ENCODE results near the gene FAM171A1. TPM values are rescaled to one million over a fixed set of nuclear protein-coding genes. Genes with fewer than 3 reads are reported as not detected.
"Not testable (repeated sequence)": the region's sequence is repeated elsewhere in the genome, so short reads cannot be mapped to it uniquely, and the experiment has no call there.

The FAM171A1 gene
- total RNA-seq, 2 donors from 2014 or later, result 2.7 to 8.0 TPM

GRCh38 chr10:15315286-15315685 lies 55.8 kb downstream of the FAM171A1 start:
- Mint-ChIP-seq H3K36me3 (ENCODE audit: low read depth) (no peaks in the 10 kb centered on the region), H3K4me3 (no peak overlapping the region), H3K27me3 (no peaks in the 10 kb centered on the region), H3K4me1 (peaks cover 7% of the 10 kb centered on the region), H3K27ac (no peak overlapping the region)
- no peak for DNase-seq
- ATAC-seq, result no peak
- no peaks in the 10 kb centered on the region for H3K9me3 ChIP-seq (ENCODE audit: control insufficient read depth, low read length, poor library complexity, severe bottlenecking)

GRCh38 chr10:15314482-15315045 lies 56.5 kb downstream of the FAM171A1 start:
- no peak overlapping the region for H3K27ac Mint-ChIP-seq
- ATAC-seq (no peak), DNase-seq (no peak)
- no peaks in the 10 kb centered on the region for H3K27me3 Mint-ChIP-seq
- H3K4me1 Mint-ChIP-seq, result peaks cover 7% of the 10 kb centered on the region
- no peak overlapping the region for H3K4me3 Mint-ChIP-seq
- no peaks in the 10 kb centered on the region for H3K9me3 ChIP-seq (ENCODE audit: control insufficient read depth, low read length, poor library complexity, severe bottlenecking)
- no peaks in the 10 kb centered on the region for H3K36me3 Mint-ChIP-seq (ENCODE audit: low read depth)

DNA sequence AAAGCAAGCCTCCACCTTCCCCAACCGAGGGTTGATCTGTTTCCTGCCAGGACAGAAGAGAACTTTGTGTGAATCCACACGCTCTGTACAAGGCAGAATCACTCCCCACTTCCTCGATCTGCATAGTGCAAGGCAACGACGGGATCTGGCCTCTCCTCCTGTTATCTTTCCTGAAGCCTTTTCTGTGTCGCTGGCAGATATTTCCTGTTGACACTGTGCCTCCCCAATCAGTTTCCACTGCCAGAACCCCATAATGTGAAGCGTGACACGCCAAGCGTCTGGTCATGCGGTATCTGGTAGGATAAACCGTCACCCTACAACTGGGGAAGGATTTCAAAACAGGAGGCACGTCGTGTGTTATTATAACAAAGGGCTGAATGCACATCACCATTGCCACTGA lies 57.2 kb downstream of the FAM171A1 start:
- Mint-ChIP-seq H3K27me3 (no peaks in the 10 kb centered on the region), H3K4me1 (peaks cover 7% of the 10 kb centered on the region), H3K4me3 (no peak overlapping the region), H3K36me3 (ENCODE audit: low read depth) (no peaks in the 10 kb centered on the region), H3K27ac (no peak overlapping the region)
- DNase-seq, result no peak
- H3K9me3 ChIP-seq (ENCODE audit: control insufficient read depth, low read length, poor library complexity, severe bottlenecking), result no peaks in the 10 kb centered on the region
- no peak for ATAC-seq

DNA sequence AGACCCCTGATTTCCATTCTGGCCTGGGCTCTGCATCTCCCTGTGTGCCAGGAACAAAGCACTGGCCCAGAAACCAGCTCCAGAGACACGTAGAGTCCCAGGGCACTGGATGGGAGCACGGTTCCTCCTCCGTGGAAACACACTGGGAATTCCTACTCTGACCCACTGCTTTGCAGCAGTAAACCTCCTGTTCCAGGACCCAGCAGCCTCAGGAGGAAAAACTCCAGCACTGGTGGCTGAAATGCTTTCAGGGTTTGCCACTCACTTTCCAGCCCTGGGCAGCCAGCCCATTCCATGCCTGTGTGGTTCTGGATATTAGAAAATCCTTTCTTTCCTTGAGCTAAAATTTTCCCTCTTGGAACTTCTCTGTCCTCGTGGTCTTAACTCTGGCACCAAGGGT lies 58.0 kb downstream of the FAM171A1 start:
- peak overlapping the region; percentile 41 for H3K4me3 Mint-ChIP-seq
- no peaks in the 10 kb centered on the region for H3K36me3 Mint-ChIP-seq (ENCODE audit: low read depth)
- H3K27ac Mint-ChIP-seq, result no peak overlapping the region
- H3K9me3 ChIP-seq (ENCODE audit: control insufficient read depth, low read length, poor library complexity, severe bottlenecking), result no peaks in the 10 kb centered on the region
- peaks cover 7% of the 10 kb centered on the region for H3K4me1 Mint-ChIP-seq
- ATAC-seq, result no peak
- DNase-seq, result no peak
- H3K27me3 Mint-ChIP-seq, result no peaks in the 10 kb centered on the region

DNA sequence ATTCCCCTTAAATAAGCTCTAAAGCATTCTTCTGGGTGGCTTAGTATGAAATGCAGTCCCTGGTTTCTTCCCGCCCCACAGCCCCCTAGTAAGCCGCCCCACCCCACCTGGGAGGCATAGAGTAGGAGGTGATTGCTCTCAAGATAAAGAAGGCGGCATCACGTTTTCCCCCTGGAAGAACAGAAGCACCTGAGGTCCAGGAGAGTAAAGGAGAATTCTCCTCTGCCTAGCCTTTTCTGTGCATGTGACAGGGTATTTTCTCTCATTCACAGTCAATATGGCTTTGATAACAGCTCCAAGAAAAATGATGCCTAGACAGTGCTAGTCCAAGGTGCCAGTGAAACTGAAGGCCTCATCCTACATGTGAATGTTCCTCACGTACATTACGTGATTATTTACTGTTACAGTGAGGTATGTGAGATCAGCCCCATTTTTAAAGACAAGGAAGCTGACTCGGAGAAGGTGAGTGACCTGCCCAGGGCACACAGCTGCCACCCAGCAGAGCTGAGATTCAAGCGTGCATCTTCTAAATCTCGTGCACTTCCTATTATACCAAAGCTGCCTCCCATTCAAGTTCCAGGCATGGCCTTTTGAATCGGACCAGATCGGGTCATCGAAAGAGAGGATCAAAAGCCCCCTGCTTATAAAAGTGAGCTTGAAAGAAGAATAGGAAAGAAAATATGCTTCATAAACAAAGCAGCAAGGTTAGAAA lies 59.4 kb downstream of the FAM171A1 start:
- no peak for ATAC-seq
- H3K4me1 Mint-ChIP-seq, result peaks cover 5% of the 10 kb centered on the region
- no peak overlapping the region for H3K27ac Mint-ChIP-seq
- no peaks in the 10 kb centered on the region for H3K36me3 Mint-ChIP-seq (ENCODE audit: low read depth)
- DNase-seq, result no peak
- no peaks in the 10 kb centered on the region for H3K27me3 Mint-ChIP-seq
- no peak overlapping the region for H3K4me3 Mint-ChIP-seq
- H3K9me3 ChIP-seq (ENCODE audit: control insufficient read depth, low read length, poor library complexity, severe bottlenecking), result no peaks in the 10 kb centered on the region

- no peaks in the 10 kb centered on the region for H3K9me3 ChIP-seq (ENCODE audit: control insufficient read depth, low read length, poor library complexity, severe bottlenecking)
- Mint-ChIP-seq H3K4me1 (peaks cover 5% of the 10 kb centered on the region), H3K36me3 (ENCODE audit: low read depth) (no peaks in the 10 kb centered on the region), H3K4me3 (no peak overlapping the region), H3K27me3 (no peaks in the 10 kb centered on the region), H3K27ac (no peak overlapping the region)
- ATAC-seq (no peak), DNase-seq (no peak)
Observed at GRCh38 chr10:15310776-15311568, 60.1 kb downstream of the FAM171A1 start.

DNA sequence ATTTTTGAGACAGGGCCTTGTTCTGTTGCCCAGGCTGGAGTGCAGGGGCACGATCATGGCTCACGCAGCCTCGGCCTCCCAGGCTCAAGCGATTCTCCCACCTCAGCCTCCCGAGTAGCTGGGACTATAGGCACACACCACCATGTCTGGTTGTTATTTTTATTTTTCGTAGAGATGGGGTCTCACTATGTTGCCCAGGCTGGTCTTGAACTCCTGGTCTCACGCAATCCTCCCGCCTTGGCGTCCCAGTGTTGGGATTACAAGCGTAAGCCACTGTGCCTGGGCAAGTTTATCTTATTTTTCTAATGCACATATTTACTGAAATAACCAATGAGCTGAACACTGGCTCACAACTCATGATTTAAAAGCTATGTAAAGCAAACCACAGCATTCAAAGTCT lies 61.9 kb downstream of the FAM171A1 start:
- H3K27me3 Mint-ChIP-seq, result no peaks in the 10 kb centered on the region
- no peaks in the 10 kb centered on the region for H3K36me3 Mint-ChIP-seq (ENCODE audit: low read depth)
- no peak for ATAC-seq
- DNase-seq, result no peak
- H3K4me3 Mint-ChIP-seq, result no peak overlapping the region
- no peaks in the 10 kb centered on the region for H3K9me3 ChIP-seq (ENCODE audit: control insufficient read depth, low read length, poor library complexity, severe bottlenecking)
- no peak overlapping the region for H3K27ac Mint-ChIP-seq
- H3K4me1 Mint-ChIP-seq, result peaks cover 8% of the 10 kb centered on the region

DNA sequence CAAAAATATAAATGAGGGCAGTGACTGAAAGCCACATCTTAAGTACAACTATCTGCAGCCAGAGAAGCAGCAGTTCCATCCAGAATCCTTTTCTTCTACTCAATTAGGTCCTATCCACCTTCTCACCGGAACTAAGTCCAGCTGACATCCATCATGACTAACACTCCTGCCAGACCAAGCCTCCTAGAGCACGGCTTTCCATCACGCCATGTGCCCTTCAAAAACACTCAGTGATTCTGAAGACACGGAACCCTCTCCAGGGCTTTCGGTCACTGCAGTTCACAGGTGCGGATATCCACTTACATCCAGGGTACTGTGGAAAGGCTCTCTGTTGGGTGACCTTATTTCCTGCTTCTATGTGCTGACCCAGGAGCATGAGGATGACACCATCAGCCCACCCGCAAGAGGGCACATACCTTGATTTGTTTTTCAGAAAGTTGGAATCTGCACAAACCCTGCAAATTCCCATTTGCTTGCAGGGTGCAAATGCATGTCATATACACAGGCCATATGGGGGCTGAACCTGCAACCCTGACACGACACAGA lies 64.3 kb downstream of the FAM171A1 start:
- DNase-seq (no peak), ATAC-seq (no peak)
- H3K9me3 ChIP-seq (ENCODE audit: control insufficient read depth, low read length, poor library complexity, severe bottlenecking), result no peaks in the 10 kb centered on the region
- H3K36me3 Mint-ChIP-seq (ENCODE audit: low read depth), result no peaks in the 10 kb centered on the region
- no peaks in the 10 kb centered on the region for H3K27me3 Mint-ChIP-seq
- no peak overlapping the region for H3K27ac Mint-ChIP-seq
- no peak overlapping the region for H3K4me3 Mint-ChIP-seq
- peaks cover 5% of the 10 kb centered on the region for H3K4me1 Mint-ChIP-seq

GRCh38 chr10:15305634-15306033 lies 65.5 kb downstream of the FAM171A1 start:
- no peaks in the 10 kb centered on the region for H3K27me3 Mint-ChIP-seq
- no peak overlapping the region for H3K4me3 Mint-ChIP-seq
- DNase-seq (no peak), ATAC-seq (no peak)
- no peaks in the 10 kb centered on the region for H3K9me3 ChIP-seq (ENCODE audit: control insufficient read depth, low read length, poor library complexity, severe bottlenecking)
- no peak overlapping the region for H3K27ac Mint-ChIP-seq
- peaks cover 5% of the 10 kb centered on the region for H3K4me1 Mint-ChIP-seq
- H3K36me3 Mint-ChIP-seq (ENCODE audit: low read depth), result no peaks in the 10 kb centered on the region

- Mint-ChIP-seq H3K36me3 (ENCODE audit: low read depth) (no peaks in the 10 kb centered on the region), H3K4me3 (no peak overlapping the region), H3K27ac (no peak overlapping the region), H3K27me3 (no peaks in the 10 kb centered on the region), H3K4me1 (peaks cover 5% of the 10 kb centered on the region)
- no peaks in the 10 kb centered on the region for H3K9me3 ChIP-seq (ENCODE audit: control insufficient read depth, low read length, poor library complexity, severe bottlenecking)
- ATAC-seq (no peak), DNase-seq (no peak)
Observed at GRCh38 chr10:15305161-15305560, 65.9 kb downstream of the FAM171A1 start.

DNA sequence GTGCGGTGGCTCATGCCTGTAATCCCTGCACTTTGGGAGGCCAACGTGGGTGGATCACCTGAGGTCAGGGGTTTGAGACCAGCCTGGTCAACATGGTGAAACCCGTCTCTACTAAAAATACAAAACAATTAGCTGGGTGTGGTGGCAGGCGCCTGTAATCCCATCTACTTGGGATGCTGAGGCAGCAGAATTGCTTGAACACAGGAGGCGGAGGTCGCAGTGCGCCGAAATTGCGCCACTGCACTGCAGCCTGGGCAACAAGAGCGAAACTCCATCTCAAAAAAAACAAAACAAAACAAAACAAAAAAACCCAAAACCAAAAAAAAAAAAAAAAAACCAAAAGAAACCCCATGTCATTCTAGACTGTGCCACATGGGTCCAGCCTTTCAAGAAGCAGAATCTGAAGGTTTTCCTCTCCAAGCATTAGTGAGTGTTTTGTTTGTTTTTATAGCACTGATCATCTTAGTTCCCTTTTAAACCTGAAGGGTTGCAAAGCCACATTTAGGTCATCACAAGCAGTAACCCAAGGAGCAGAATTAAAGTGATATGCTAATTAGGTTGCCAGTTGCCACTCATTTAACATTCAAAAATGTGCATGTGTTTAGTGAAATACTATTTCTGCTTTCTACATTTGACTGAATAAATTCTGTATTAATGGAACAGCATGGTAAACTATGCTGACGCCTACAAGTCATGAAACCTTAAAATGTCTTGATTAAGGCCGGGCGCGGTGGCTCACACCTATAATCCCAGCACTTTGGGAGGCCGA lies 68.7 kb downstream of the FAM171A1 start:
- not testable (repeated sequence) for H3K9me3 ChIP-seq (ENCODE audit: control insufficient read depth, low read length, poor library complexity, severe bottlenecking); H3K4me3 Mint-ChIP-seq; H3K4me1 Mint-ChIP-seq; DNase-seq; H3K27ac Mint-ChIP-seq; ATAC-seq; H3K27me3 Mint-ChIP-seq; H3K36me3 Mint-ChIP-seq (ENCODE audit: low read depth)

GRCh38 chr10:15300697-15301096 lies 70.4 kb downstream of the FAM171A1 start:
- peaks cover 5% of the 10 kb centered on the region for H3K4me1 Mint-ChIP-seq
- no peak for DNase-seq
- no peaks in the 10 kb centered on the region for H3K27me3 Mint-ChIP-seq
- H3K4me3 Mint-ChIP-seq, result no peak overlapping the region
- ATAC-seq, result no peak
- no peaks in the 10 kb centered on the region for H3K36me3 Mint-ChIP-seq (ENCODE audit: low read depth)
- no peaks in the 10 kb centered on the region for H3K9me3 ChIP-seq (ENCODE audit: control insufficient read depth, low read length, poor library complexity, severe bottlenecking)
- H3K27ac Mint-ChIP-seq, result no peak overlapping the region

DNA sequence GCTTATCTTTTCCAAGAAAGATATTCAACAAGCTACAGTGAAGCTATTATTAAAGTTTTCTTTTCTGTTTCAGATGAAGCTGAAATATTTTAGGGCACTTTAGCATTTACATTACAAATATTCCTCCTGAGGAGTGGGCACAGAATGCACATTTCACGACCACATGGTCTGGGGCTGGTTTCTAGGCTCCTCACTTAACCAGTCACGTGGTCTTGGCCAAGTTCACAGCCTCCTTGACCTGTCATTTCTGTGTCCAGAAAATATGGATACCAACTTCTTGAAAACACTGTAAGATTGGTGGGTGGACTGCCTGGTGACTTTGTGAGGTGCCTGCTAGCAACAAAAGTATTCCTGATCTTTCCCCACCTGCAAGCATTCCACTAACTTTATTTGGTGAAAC lies 70.9 kb downstream of the FAM171A1 start:
- Mint-ChIP-seq H3K27ac (no peak overlapping the region), H3K4me3 (no peak overlapping the region), H3K36me3 (ENCODE audit: low read depth) (no peaks in the 10 kb centered on the region), H3K4me1 (peaks cover 9% of the 10 kb centered on the region), H3K27me3 (no peaks in the 10 kb centered on the region)
- no peak for DNase-seq
- ATAC-seq, result no peak
- no peaks in the 10 kb centered on the region for H3K9me3 ChIP-seq (ENCODE audit: control insufficient read depth, low read length, poor library complexity, severe bottlenecking)

Measured in T-helper 17 cell (primary cell).